BE2C (cell line): ENCODE results near the gene FAM219A.

Experiments
- DNase-seq: peaks from one replicate; pipeline ENCODE4 v3.0.0-alpha.2; 2020
- H3K27me3 ChIP-seq: fragments of 250-450 bp; sonication (Bioruptor Pico); 2 replicates; pipeline ENCODE4 v1.5.1; 2020; ENCODE audit warnings: mild to moderate bottlenecking
- H3K36me3 ChIP-seq: fragments of 250-450 bp; sonication (Bioruptor Pico); 2 replicates; pipeline ENCODE4 v1.5.1; 2020; ENCODE audit warnings: mild to moderate bottlenecking
- H3K4me1 ChIP-seq: fragments of 250-450 bp; sonication (Bioruptor Pico); 2 replicates; pipeline ENCODE4 v1.5.1; 2020
- H3K4me3 ChIP-seq: 2 replicates; pipeline ENCODE4 v1.5.1; 2011; ENCODE audit warnings: low read depth, low read length
- H3K9me3 ChIP-seq: fragments of 250-450 bp; sonication (Bioruptor Pico); 2 replicates; pipeline ENCODE4 v1.5.1; 2020
- TF ChIP-seq, protein P1 (sequence below): IDR thresholded peaks from 2 replicates; pipeline ENCODE4 v1.5.1; 2012; ENCODE audit warnings: mild to moderate bottlenecking, low read depth, low read length

Gene FAM219A

DNA sequence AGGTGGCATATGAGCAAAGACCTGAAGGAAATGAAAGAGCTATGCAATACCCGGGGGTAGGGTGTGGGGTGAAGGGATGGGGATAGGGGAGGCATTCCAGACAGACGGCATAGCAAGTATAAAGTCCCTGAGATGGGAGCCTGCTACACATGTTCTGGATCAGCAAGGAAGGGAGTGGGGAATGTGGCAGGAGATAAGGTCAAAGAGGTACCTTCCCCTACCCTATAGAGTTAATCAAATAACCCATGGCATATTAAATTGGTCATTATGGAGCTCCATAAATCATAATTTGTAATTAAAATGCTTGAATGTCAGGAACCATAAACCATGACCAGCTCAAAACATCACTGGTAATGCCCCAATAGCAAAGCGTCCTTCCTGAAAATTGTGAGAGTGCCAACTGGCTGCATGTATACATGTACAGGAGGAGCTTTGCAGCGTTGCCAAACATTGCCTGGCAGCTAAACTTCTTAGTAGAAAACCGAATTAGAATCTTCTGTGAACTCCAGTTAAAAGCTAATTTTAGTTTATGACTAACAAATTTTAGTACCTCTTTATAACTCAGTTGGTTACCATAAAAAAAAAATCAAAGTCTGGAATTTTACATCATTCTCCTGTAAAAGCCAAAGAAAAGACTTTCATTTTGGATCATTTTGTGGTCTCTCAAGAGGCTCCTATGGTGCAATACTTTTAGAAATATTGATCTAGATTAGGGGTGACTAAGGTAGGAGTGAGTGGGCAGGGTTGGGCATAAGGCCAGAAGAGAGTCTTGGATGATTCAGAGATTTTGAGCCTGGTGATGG, 4.9 kb upstream of the FAM219A start:
- Histone ChIP-seq H3K27me3 (no peaks in the 10 kb centered on the region), H3K4me1 (peaks cover 44% of the 10 kb centered on the region), H3K4me3 (no peak overlapping the region), H3K9me3 (no peaks in the 10 kb centered on the region), H3K36me3 (no peaks in the 10 kb centered on the region)
- TF ChIP-seq, protein P1, sequence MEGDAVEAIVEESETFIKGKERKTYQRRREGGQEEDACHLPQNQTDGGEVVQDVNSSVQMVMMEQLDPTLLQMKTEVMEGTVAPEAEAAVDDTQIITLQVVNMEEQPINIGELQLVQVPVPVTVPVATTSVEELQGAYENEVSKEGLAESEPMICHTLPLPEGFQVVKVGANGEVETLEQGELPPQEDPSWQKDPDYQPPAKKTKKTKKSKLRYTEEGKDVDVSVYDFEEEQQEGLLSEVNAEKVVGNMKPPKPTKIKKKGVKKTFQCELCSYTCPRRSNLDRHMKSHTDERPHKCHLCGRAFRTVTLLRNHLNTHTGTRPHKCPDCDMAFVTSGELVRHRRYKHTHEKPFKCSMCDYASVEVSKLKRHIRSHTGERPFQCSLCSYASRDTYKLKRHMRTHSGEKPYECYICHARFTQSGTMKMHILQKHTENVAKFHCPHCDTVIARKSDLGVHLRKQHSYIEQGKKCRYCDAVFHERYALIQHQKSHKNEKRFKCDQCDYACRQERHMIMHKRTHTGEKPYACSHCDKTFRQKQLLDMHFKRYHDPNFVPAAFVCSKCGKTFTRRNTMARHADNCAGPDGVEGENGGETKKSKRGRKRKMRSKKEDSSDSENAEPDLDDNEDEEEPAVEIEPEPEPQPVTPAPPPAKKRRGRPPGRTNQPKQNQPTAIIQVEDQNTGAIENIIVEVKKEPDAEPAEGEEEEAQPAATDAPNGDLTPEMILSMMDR = no peak
- peak; percentile 71 for DNase-seq

DNA sequence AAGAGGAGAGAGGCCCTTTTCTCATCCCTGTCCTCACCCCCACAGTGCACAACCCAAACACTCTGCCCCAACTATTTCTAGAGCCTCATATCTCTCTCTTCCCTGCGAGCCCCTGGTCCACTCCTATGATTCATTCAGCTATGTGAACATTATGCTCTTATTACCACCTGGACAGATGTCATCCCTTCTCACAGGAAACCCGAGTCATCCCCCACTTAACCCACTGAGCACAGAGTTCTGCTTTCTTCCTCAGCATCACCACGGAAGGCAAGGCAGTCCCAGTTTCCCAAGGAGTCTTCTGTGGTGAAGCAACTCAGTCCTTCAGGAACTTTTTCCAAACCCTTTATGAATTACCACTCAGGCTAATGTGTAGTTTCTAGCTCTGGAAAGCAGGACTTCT, 1.6 kb upstream of the FAM219A start:
- TF ChIP-seq, protein P1 = no peak
- no peak overlapping the region for H3K4me3 ChIP-seq
- peaks cover 38% of the 10 kb centered on the region for H3K4me1 ChIP-seq
- no peaks in the 10 kb centered on the region for H3K36me3 ChIP-seq
- H3K9me3 ChIP-seq = no peaks in the 10 kb centered on the region
- H3K27me3 ChIP-seq = no peaks in the 10 kb centered on the region; the same call in 1 of the 2 replicates
- DNase-seq = no peak

GRCh38 chr9:34459356-34459755, 986 bp upstream of the FAM219A start:
- H3K9me3 ChIP-seq = no peaks in the 10 kb centered on the region
- H3K4me1 ChIP-seq = peaks cover 38% of the 10 kb centered on the region
- TF ChIP-seq, protein P1 = no peak
- H3K36me3 ChIP-seq = no peaks in the 10 kb centered on the region
- H3K4me3 ChIP-seq = no peak overlapping the region
- DNase-seq = no peak
- no peaks in the 10 kb centered on the region; the same call in 1 of the 2 replicates for H3K27me3 ChIP-seq

DNA sequence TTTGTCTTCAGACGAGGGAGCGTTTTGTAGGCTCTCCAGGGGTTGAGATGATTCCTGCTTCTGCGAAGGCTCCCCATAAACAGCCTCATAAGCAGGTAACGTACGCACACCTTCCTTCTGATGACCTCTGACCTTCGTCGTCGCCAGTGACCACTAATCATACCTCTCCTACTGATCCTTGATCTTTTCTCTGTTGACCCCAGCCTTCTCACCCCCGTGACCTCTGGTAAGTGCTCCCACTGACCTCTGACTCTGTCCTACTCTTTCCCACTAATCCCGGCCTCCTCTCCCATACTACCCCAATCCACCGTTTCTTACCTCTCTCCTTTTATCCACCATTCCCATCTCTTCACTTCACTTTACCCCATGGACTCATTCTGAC, 580 bp upstream of the FAM219A start:
- Histone ChIP-seq H3K4me1 (peaks cover 37% of the 10 kb centered on the region), H3K4me3 (peak overlapping the region; percentile 44), H3K9me3 (no peaks in the 10 kb centered on the region), H3K36me3 (no peaks in the 10 kb centered on the region; the same call in 1 of the 2 replicates), H3K27me3 (no peaks in the 10 kb centered on the region; the same call in 1 of the 2 replicates)
- TF ChIP-seq, protein P1 = no peak
- no peak for DNase-seq

- peaks cover 33% of the 10 kb centered on the region for H3K4me1 ChIP-seq
- H3K27me3 ChIP-seq = no peaks in the 10 kb centered on the region; the same call in 1 of the 2 replicates
- peak; percentile 88 for DNase-seq
These were observed 931 bp downstream of the FAM219A start for GRCh38 chr9:34457266-34458012.

More at GRCh38 chr9:34457266-34458012, 931 bp downstream of the FAM219A start:
- Histone ChIP-seq H3K4me3 (peak overlapping the region; percentile 96), H3K9me3 (no peaks in the 10 kb centered on the region), H3K36me3 (peaks cover 10% of the 10 kb centered on the region)
- TF ChIP-seq, protein P1 = no peak
